OCI-LY7 (cell line): ENCODE results near the gene MYO18B.

Source experiments
- EZH2phosphoT487 ChIP-seq: fragments of 200-600 bp; sonication (generic); IDR thresholded peaks from 2 replicates; pipeline ENCODE4 v1.6.1; 2018; ENCODE audit warnings: low read depth, borderline replicate concordance, mild to moderate bottlenecking, mixed run types, antibody characterized with exemption, low read length, moderate library complexity, mixed read lengths
- TF ChIP-seq, protein P1 (sequence below): fragments of 200-600 bp; sonication (generic); conservative IDR thresholded peaks from 2 replicates; pipeline ENCODE4 v1.5.1; 2014; ENCODE audit warnings: mild to moderate bottlenecking, antibody characterized with exemption, low read length, moderate library complexity, mixed read lengths

DNA sequence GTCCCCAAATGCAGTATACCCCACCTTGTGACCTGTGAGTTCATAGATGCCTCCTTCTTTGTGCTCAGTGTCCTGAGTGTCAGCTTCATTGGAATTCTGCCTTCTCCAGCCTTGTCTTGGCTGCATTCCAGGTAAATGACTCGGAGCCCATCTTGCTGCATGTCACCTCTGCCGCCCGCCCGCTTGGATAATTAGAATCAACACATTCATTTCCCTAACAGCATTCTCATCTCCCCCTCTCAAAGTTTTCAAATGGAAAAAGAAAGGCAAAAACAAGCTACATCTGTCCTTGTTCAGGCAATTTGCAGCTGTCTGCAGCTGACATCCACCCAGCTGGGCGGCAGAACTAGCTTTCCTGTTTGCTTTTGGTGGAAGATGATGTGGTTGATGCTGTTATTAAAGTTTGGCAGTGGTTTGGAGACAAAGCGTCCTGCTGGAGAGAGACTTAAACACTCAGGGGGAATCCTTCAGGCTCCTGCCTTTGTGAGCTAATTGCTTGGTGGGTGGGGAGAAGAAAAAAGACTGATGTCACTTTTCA lies 228.5 kb downstream of the MYO18B start:
- TF ChIP-seq, protein P1, sequence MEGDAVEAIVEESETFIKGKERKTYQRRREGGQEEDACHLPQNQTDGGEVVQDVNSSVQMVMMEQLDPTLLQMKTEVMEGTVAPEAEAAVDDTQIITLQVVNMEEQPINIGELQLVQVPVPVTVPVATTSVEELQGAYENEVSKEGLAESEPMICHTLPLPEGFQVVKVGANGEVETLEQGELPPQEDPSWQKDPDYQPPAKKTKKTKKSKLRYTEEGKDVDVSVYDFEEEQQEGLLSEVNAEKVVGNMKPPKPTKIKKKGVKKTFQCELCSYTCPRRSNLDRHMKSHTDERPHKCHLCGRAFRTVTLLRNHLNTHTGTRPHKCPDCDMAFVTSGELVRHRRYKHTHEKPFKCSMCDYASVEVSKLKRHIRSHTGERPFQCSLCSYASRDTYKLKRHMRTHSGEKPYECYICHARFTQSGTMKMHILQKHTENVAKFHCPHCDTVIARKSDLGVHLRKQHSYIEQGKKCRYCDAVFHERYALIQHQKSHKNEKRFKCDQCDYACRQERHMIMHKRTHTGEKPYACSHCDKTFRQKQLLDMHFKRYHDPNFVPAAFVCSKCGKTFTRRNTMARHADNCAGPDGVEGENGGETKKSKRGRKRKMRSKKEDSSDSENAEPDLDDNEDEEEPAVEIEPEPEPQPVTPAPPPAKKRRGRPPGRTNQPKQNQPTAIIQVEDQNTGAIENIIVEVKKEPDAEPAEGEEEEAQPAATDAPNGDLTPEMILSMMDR, result no peak
- no peak for TF ChIP-seq EZH2phosphoT487
